Ishikawa (cell line): ENCODE data around the gene FBXO17.

Experiments used
- CEBPB ChIP-seq: IDR thresholded peaks from 2 replicates; pipeline ENCODE4 v1.6.1; 2012
- CREB1 ChIP-seq: IDR thresholded peaks from 2 replicates; pipeline ENCODE4 v1.6.1; 2012; ENCODE audit warnings: low read depth
- EGR1 ChIP-seq: IDR thresholded peaks from 2 replicates; pipeline ENCODE4 v1.6.1; 2012
- EP300 ChIP-seq: IDR thresholded peaks from 2 replicates; pipeline ENCODE4 v1.6.1; 2012; ENCODE audit warnings: borderline replicate concordance
- FOXM1 ChIP-seq: IDR thresholded peaks from 2 replicates; pipeline ENCODE4 v1.6.1; 2012; ENCODE audit warnings: low read depth, borderline replicate concordance
- MAX ChIP-seq: IDR thresholded peaks from 2 replicates; pipeline ENCODE4 v1.6.1; 2012
- NFIC ChIP-seq: IDR thresholded peaks from 2 replicates; pipeline ENCODE4 v1.6.1; 2012
- RAD21 ChIP-seq: IDR thresholded peaks from 2 replicates; pipeline ENCODE4 v1.6.1; 2012; ENCODE audit warnings: low read depth
- REST ChIP-seq: IDR thresholded peaks from 2 replicates; pipeline ENCODE4 v1.6.1; 2012; ENCODE audit warnings: low read depth, mild to moderate bottlenecking
- TAF1 ChIP-seq: IDR thresholded peaks from 2 replicates; pipeline ENCODE4 v1.6.1; 2012; ENCODE audit warnings: low read depth, mild to moderate bottlenecking
- TCF12 ChIP-seq: IDR thresholded peaks from 2 replicates; pipeline ENCODE4 v1.6.1; 2012; ENCODE audit warnings: low read depth
- TEAD4 ChIP-seq: IDR thresholded peaks from 2 replicates; pipeline ENCODE4 v1.6.1; 2012
- USF1 ChIP-seq: IDR thresholded peaks from 2 replicates; pipeline ENCODE4 v1.6.1; 2012
- YY1 ChIP-seq: IDR thresholded peaks from 2 replicates; pipeline ENCODE4 v1.6.1; 2012; ENCODE audit warnings: low read depth
- ZBTB7A ChIP-seq: IDR thresholded peaks from 2 replicates; pipeline ENCODE4 v1.6.1; 2012; ENCODE audit warnings: low read depth

Gene FBXO17

GRCh38 chr19:38959618-38960017 lies 15.9 kb downstream of the FBXO17 start:
- TF ChIP-seq USF1 = no peak
- no peak for TF ChIP-seq TAF1
- TF ChIP-seq TCF12 = no peak
- no peak for TF ChIP-seq NFIC
- TF ChIP-seq REST = no peak
- TF ChIP-seq EP300 = no peak
- no peak for TF ChIP-seq TEAD4

GRCh38 chr19:38958301-38958700 lies 17.2 kb downstream of the FBXO17 start:
- TF ChIP-seq ZBTB7A (no peak), TCF12 (no peak), TAF1 (no peak), CEBPB (no peak), FOXM1 (no peak), YY1 (no peak), MAX (no peak), EGR1 (no peak), TEAD4 (no peak), EP300 (no peak), NFIC (no peak), CREB1 (no peak), RAD21 (no peak), USF1 (no peak), REST (no peak)

- no peak for TF ChIP-seq TEAD4
- TF ChIP-seq EP300 = no peak
- TF ChIP-seq RAD21 = no peak
- TF ChIP-seq YY1 = no peak
- no peak for TF ChIP-seq FOXM1
- TF ChIP-seq TAF1 = no peak
Measured at GRCh38 chr19:38956264-38956663, 19.3 kb downstream of the FBXO17 start.

GRCh38 chr19:38953677-38954076 lies 21.9 kb downstream of the FBXO17 start:
- TF ChIP-seq TCF12 (no peak), NFIC (no peak), YY1 (no peak), EP300 (no peak), CEBPB (no peak), REST (no peak), FOXM1 (no peak), TEAD4 (no peak), ZBTB7A (no peak), RAD21 (no peak), EGR1 (no peak), CREB1 (no peak), MAX (no peak), USF1 (no peak), TAF1 (no peak)
